OCI-LY1 (cell line): ENCODE data around the gene MTMR1.

Experiments used
- H2AFZ ChIP-seq: fragments of 200-600 bp; sonication (generic), shearing (Covaris generic); 2 replicates; pipeline ENCODE4 v1.6.0; 2014; ENCODE audit warnings: antibody characterized with exemption, mild to moderate bottlenecking, low read length
- H3F3A ChIP-seq: fragments of 200-600 bp; sonication (generic), shearing (Covaris generic); 2 replicates; pipeline ENCODE4 v1.6.0; 2014; ENCODE audit warnings: mild to moderate bottlenecking, antibody characterized with exemption, low read length, moderate library complexity; ENCODE audit not compliant: insufficient read depth
- H3K27ac ChIP-seq: fragments of 200-600 bp; sonication (generic); 2 replicates; pipeline ENCODE4 v1.5.1; 2014; ENCODE audit warnings: low read length, mixed run types, mild to moderate bottlenecking, low read depth; ENCODE audit not compliant: poor library complexity, severe bottlenecking
- H3K27me3 ChIP-seq: fragments of 200-600 bp; sonication (generic); 2 replicates; pipeline ENCODE4 v1.6.0; 2014; ENCODE audit warnings: antibody characterized with exemption, mild to moderate bottlenecking, low read length, moderate library complexity; ENCODE audit not compliant: insufficient read depth
- H3K36me3 ChIP-seq: fragments of 200-600 bp; sonication (generic); 2 replicates; pipeline ENCODE4 v1.6.1; 2014; ENCODE audit warnings: mild to moderate bottlenecking, antibody characterized with exemption, low read length, moderate library complexity, mixed read lengths; ENCODE audit not compliant: insufficient read depth
- H3K4me1 ChIP-seq: fragments of 200-600 bp; sonication (generic); 2 replicates; pipeline ENCODE4 v1.5.1; 2014; ENCODE audit warnings: mild to moderate bottlenecking, low read length, moderate library complexity; ENCODE audit not compliant: insufficient read depth, severe bottlenecking
- H3K4me2 ChIP-seq: fragments of 200-600 bp; sonication (generic), shearing (Covaris generic); 2 replicates; pipeline ENCODE4 v1.6.1; 2014; ENCODE audit warnings: low read length
- H3K4me3 ChIP-seq: fragments of 200-600 bp; sonication (generic); 2 replicates; pipeline ENCODE4 v1.5.1; 2014; ENCODE audit warnings: low read length, low read depth, mild to moderate bottlenecking, mixed read lengths; ENCODE audit not compliant: poor library complexity, severe bottlenecking
- H3K79me2 ChIP-seq: fragments of 200-600 bp; shearing (Covaris generic); 2 replicates; pipeline ENCODE4 v1.6.1; 2016; ENCODE audit warnings: mixed run types, low read length, mixed read lengths; ENCODE audit not compliant: insufficient read depth
- H3K9ac ChIP-seq: fragments of 200-600 bp; sonication (generic), shearing (Covaris generic); 2 replicates; pipeline ENCODE4 v1.6.1; 2014; ENCODE audit warnings: mild to moderate bottlenecking, low read length, mixed read lengths
- H3K9me2 ChIP-seq: fragments of 200-600 bp; sonication (generic), shearing (Covaris generic); 2 replicates; pipeline ENCODE4 v1.6.1; 2014; ENCODE audit warnings: low read depth, mild to moderate bottlenecking, low read length, mixed read lengths
- H3K9me3 ChIP-seq: fragments of 200-600 bp; shearing (Covaris generic); 2 replicates; pipeline ENCODE4 v1.6.1; 2014; ENCODE audit warnings: low read length, mixed read lengths
- H4K20me1 ChIP-seq: fragments of 200-600 bp; sonication (generic), shearing (Covaris generic); 2 replicates; pipeline ENCODE4 v1.6.0; 2016; ENCODE audit warnings: mild to moderate bottlenecking, low read length; ENCODE audit not compliant: insufficient read depth
- EZH2 ChIP-seq: fragments of 200-600 bp; sonication (generic), shearing (Covaris generic); IDR thresholded peaks from 2 replicates; pipeline ENCODE4 v1.8.0; 2017; ENCODE audit warnings: borderline replicate concordance, mixed run types, mild to moderate bottlenecking, antibody characterized with exemption, low read length, moderate library complexity, mixed read lengths
- TF ChIP-seq, protein P1 (sequence below): fragments of 200-600 bp; sonication (generic), shearing (Covaris generic); IDR thresholded peaks from 2 replicates; pipeline ENCODE4 v1.5.1; 2017; ENCODE audit warnings: mild to moderate bottlenecking, antibody characterized with exemption, low read length, moderate library complexity, mixed read lengths

Gene MTMR1

DNA sequence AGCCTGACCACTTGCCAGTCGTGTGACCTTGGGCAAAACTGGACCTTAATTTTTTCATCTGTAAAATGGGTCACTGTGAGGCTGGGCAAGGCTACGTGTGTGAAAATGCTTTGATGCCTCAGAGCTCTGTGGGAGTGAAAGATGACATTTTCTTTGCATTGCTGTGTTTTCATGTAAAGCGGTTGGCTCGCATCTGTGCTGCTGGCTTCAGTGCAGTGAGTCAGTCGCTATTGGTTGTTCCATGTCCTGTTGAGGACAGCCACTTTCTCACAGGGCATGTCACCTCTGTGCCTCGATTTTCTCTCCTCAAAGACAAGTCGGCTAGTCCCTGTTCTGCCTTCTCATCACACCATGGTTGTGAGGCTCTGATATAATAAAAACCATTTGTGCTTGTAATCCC is 4.4 kb downstream of the MTMR1 start:
- H3K9me2 ChIP-seq, result no peaks in the 10 kb centered on the region
- H3K36me3 ChIP-seq, result peaks cover 31% of the 10 kb centered on the region
- H2AFZ ChIP-seq, result no peak overlapping the region
- TF ChIP-seq, protein P1, sequence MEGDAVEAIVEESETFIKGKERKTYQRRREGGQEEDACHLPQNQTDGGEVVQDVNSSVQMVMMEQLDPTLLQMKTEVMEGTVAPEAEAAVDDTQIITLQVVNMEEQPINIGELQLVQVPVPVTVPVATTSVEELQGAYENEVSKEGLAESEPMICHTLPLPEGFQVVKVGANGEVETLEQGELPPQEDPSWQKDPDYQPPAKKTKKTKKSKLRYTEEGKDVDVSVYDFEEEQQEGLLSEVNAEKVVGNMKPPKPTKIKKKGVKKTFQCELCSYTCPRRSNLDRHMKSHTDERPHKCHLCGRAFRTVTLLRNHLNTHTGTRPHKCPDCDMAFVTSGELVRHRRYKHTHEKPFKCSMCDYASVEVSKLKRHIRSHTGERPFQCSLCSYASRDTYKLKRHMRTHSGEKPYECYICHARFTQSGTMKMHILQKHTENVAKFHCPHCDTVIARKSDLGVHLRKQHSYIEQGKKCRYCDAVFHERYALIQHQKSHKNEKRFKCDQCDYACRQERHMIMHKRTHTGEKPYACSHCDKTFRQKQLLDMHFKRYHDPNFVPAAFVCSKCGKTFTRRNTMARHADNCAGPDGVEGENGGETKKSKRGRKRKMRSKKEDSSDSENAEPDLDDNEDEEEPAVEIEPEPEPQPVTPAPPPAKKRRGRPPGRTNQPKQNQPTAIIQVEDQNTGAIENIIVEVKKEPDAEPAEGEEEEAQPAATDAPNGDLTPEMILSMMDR, result no peak
- TF ChIP-seq EZH2, result no peak
- peaks cover 26% of the 10 kb centered on the region for H3K79me2 ChIP-seq
- H3K9ac ChIP-seq, result peak overlapping the region; percentile 45; the same call in 1 of the 2 replicates
- H3K4me2 ChIP-seq, result peak overlapping the region; percentile 62
- H3K27me3 ChIP-seq, result no peaks in the 10 kb centered on the region
- H3F3A ChIP-seq, result no peaks in the 10 kb centered on the region
- H3K4me1 ChIP-seq, result peaks cover 63% of the 10 kb centered on the region
- H3K27ac ChIP-seq, result peak overlapping the region; percentile 98
- H3K4me3 ChIP-seq, result peak overlapping the region; percentile 36
- H3K9me3 ChIP-seq, result no peaks in the 10 kb centered on the region
- H4K20me1 ChIP-seq, result no peaks in the 10 kb centered on the region

DNA sequence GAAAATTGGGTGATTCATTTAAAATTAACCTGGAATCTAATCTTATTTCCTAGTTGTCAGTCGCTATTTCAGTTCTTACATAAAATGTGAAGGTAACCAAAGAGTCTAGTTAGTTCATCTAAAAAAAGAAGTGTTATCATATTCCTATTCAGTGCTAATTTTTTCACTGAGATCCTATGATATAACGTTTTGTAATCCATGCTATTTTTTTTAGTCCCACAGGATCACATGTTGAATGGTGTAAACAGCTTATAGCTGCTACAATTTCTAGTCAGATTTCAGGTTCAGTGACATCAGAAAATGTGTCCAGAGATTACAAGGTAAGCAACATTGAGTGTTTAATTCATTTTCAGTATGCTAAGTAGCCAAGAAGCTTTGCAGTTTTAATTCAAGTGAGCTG is 5.8 kb downstream of the MTMR1 start:
- H3K4me2 ChIP-seq, result no peak overlapping the region

DNA sequence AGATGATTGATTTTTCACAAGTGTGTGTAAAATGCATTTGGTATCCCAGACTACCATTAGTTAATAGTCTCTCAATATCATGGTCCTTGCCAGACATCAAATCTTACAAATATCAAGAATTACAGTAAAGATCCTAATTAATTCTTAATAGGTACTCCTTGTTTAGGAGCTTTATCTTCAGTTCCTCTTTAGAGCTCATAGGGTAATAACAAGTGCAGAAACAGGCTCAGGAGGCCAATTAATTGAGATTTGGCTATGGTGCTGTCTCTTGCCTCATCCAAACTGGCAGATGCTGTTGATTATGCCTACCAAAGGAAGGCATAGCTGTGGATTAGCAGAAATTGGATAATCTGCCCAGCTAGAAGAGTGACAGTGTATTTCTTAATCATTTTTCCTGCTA is 6.9 kb downstream of the MTMR1 start:
- Histone ChIP-seq H3F3A (no peaks in the 10 kb centered on the region), H3K9me2 (no peaks in the 10 kb centered on the region), H2AFZ (no peak overlapping the region), H3K9me3 (no peaks in the 10 kb centered on the region), H3K4me1 (peaks cover 49% of the 10 kb centered on the region), H3K9ac (no peak overlapping the region), H3K27ac (peak overlapping the region; percentile 49), H3K4me3 (no peak overlapping the region), H3K79me2 (peaks cover 26% of the 10 kb centered on the region), H3K27me3 (no peaks in the 10 kb centered on the region), H3K4me2 (no peak overlapping the region), H3K36me3 (peaks cover 56% of the 10 kb centered on the region), H4K20me1 (no peaks in the 10 kb centered on the region)
- TF ChIP-seq EZH2, result no peak
- TF ChIP-seq, protein P1, result no peak

More for the DNA sequence above, 5.8 kb downstream of the MTMR1 start:
- no peak overlapping the region for H3K4me3 ChIP-seq
- H3F3A ChIP-seq, result no peaks in the 10 kb centered on the region
- H3K36me3 ChIP-seq, result peaks cover 45% of the 10 kb centered on the region
- no peaks in the 10 kb centered on the region for H4K20me1 ChIP-seq
- H3K27me3 ChIP-seq, result no peaks in the 10 kb centered on the region
- peaks cover 26% of the 10 kb centered on the region for H3K79me2 ChIP-seq
- TF ChIP-seq EZH2, result no peak
- TF ChIP-seq, protein P1, result no peak
- no peak overlapping the region for H3K9ac ChIP-seq
- H3K9me3 ChIP-seq, result no peaks in the 10 kb centered on the region
- H3K27ac ChIP-seq, result peak overlapping the region; percentile 17
- H2AFZ ChIP-seq, result no peak overlapping the region
- H3K9me2 ChIP-seq, result no peaks in the 10 kb centered on the region
- H3K4me1 ChIP-seq, result peaks cover 60% of the 10 kb centered on the region
